ENCODE data around the gene KCNG2.

- TF ChIP-seq, protein P1, sequence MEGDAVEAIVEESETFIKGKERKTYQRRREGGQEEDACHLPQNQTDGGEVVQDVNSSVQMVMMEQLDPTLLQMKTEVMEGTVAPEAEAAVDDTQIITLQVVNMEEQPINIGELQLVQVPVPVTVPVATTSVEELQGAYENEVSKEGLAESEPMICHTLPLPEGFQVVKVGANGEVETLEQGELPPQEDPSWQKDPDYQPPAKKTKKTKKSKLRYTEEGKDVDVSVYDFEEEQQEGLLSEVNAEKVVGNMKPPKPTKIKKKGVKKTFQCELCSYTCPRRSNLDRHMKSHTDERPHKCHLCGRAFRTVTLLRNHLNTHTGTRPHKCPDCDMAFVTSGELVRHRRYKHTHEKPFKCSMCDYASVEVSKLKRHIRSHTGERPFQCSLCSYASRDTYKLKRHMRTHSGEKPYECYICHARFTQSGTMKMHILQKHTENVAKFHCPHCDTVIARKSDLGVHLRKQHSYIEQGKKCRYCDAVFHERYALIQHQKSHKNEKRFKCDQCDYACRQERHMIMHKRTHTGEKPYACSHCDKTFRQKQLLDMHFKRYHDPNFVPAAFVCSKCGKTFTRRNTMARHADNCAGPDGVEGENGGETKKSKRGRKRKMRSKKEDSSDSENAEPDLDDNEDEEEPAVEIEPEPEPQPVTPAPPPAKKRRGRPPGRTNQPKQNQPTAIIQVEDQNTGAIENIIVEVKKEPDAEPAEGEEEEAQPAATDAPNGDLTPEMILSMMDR (IDR thresholded peaks at IDR 0.05) = no peak
- TF ChIP-seq POLR2A (IDR thresholded peaks at IDR 0.05) = no peak
These were observed 142.5 kb downstream of the KCNG2 start for GRCh38 chr18:79940126-79940813.
